ENCODE measurements around the gene ACTG1.

DNA sequence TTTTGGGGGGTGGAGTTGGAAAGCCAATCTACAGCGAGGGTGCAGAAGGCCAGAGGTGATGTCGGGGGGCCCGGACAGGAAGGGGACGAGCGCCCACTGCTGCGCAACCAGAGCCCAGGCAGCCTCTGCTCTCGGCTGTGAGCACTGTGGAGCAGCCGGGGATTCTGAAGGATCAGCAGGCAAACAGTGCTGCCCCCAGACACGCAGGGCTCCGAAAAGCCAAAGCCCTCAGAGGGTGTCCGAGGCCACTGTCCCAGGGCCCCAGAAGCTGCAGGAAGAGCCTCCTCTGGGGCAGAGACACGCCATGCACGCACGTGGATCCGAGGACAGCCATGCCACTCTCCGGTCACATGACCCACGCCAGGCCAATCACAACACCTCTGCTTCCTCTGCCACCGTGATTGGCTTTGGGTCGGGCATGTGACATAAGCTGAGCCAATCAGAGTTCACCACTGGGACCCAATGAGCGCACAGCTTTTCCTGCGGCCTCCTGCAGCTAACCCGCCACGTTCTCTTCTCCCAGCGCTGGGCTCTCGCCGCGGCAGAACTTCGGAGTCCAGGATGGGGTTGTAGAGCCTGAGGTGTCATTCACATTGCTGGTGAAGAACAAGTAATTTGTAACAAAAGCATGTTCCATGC, 40.7 kb downstream of the ACTG1 start:
- TF ChIP-seq, protein P1, sequence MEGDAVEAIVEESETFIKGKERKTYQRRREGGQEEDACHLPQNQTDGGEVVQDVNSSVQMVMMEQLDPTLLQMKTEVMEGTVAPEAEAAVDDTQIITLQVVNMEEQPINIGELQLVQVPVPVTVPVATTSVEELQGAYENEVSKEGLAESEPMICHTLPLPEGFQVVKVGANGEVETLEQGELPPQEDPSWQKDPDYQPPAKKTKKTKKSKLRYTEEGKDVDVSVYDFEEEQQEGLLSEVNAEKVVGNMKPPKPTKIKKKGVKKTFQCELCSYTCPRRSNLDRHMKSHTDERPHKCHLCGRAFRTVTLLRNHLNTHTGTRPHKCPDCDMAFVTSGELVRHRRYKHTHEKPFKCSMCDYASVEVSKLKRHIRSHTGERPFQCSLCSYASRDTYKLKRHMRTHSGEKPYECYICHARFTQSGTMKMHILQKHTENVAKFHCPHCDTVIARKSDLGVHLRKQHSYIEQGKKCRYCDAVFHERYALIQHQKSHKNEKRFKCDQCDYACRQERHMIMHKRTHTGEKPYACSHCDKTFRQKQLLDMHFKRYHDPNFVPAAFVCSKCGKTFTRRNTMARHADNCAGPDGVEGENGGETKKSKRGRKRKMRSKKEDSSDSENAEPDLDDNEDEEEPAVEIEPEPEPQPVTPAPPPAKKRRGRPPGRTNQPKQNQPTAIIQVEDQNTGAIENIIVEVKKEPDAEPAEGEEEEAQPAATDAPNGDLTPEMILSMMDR (IDR thresholded peaks at IDR 0.05) = peak in 2 of 3 experiments; percentile 27 to 28
- TF ChIP-seq POLR2AphosphoS5 (IDR thresholded peaks at IDR 0.05) (peak in 1 of 2 donors; percentile 7), POLR2A (IDR thresholded peaks at IDR 0.05; ENCODE audit: low read depth) (no peak), EP300 (IDR thresholded peaks at IDR 0.05) (no peak)

Measured in esophagus muscularis mucosa (tissue), 4 donors.